HCT116 (cell line): ENCODE results near the gene SLC41A3. TPM values are rescaled to one million over a fixed set of nuclear protein-coding genes. Genes with fewer than 3 reads are reported as not detected.

ENCODE experiments used
- ATAC-seq: fragments of 200-7000 bp; cut with Tn5 transposase; 2 replicates; pipeline ENCODE4 v1.9.1; 2020; ENCODE audit warnings: mild to moderate bottlenecking, moderate library complexity
- BruUV-seq: library from RNA; stranded (reverse); fragments of 400-500 nt; replicated peaks from 2 replicates; lab custom pipeline; 2021; lab: Mats Ljungman, UMichigan
- CTCF ChIA-PET: fragments of 300-600 bp; sonication (Branson Sonifier 250); formaldehyde crosslinking; loops from one replicate; lab custom pipeline; 2021; ENCODE audit warnings: antibody characterized with exemption; lab: Charles Lee
- POLR2A ChIA-PET: fragments of 300-600, 350-600 bp; sonication (Branson Sonifier 250); formaldehyde crosslinking; loops from one replicate; lab custom pipeline; 2021; ENCODE audit warnings: antibody characterized with exemption; lab: Charles Lee
- RAD21 ChIA-PET, 2 experiments: fragments of 300-600 bp; sonication (Branson Sonifier 250); formaldehyde crosslinking; loops; one replicate each; lab custom pipeline; 2023; ENCODE audit warnings: low total read pairs in 2 of 2; ENCODE audit not compliant: uncharacterized antibody in 2 of 2, unreplicated experiment in 2 of 2, low non-redundant PET in 1 of 2; lab: Charles Lee
- DNase-seq: peaks from one replicate; pipeline ENCODE4 v3.0.0-alpha.2; 2010; ENCODE audit warnings: low read depth, low spot score
- H2AFZ ChIP-seq: fragments of 200-600 bp; shearing (Covaris generic), sonication (generic); 2 replicates; pipeline ENCODE4 v1.6.1; 2017; ENCODE audit warnings: low read depth, mixed run types, mixed read lengths, antibody characterized with exemption, low read length; ENCODE audit not compliant: poor library complexity, severe bottlenecking
- H3K27ac ChIP-seq: 2 replicates; pipeline ENCODE4 v1.5.1; 2012; ENCODE audit warnings: low read depth, low read length
- H3K27me3 ChIP-seq: fragments of 200-600 bp; sonication (generic); 2 replicates; pipeline ENCODE4 v1.6.1; 2016; ENCODE audit warnings: mixed run types, low read length, mixed read lengths; ENCODE audit not compliant: insufficient read depth
- H3K36me3 ChIP-seq, 2 experiments: fragments of 200-500 bp in 1 of 2; fragments of 200-600 bp in 1 of 2; sonication (Bioruptor generic) in 1 of 2; sonication (generic) in 1 of 2; 2 replicates each; pipeline versions ENCODE4 v1.5.1 to v1.6.1; 2014 to 2016; ENCODE audit warnings: low read length in 2 of 2, inconsistent platforms in 1 of 2, mixed read lengths in 1 of 2, mixed run types in 1 of 2; ENCODE audit not compliant: insufficient read depth in 2 of 2, control insufficient read depth in 1 of 2
- H3K4me1 ChIP-seq, 2 experiments: fragments of 200-600 bp in 1 of 2; sonication (generic) in 1 of 2; 2 replicates each; pipeline versions ENCODE4 v1.5.1 to v1.6.1; 2012 to 2017; ENCODE audit warnings: low read length in 2 of 2, inconsistent platforms in 1 of 2, mild to moderate bottlenecking in 1 of 2, mixed read lengths in 1 of 2, mixed run types in 1 of 2, moderate library complexity in 1 of 2; ENCODE audit not compliant: insufficient read depth in 2 of 2, control insufficient read depth in 1 of 2
- H3K4me2 ChIP-seq: fragments of 200-600 bp; sonication (generic); 2 replicates; pipeline ENCODE4 v1.6.1; 2017; ENCODE audit warnings: mixed run types, low read length, mixed read lengths
- H3K4me3 ChIP-seq, 2 experiments: fragments of 200-600 bp in 1 of 2; sonication (generic) in 1 of 2; replicated peaks in 1 of 2; 2 replicates each; pipeline ENCODE4 v1.5.1; 2011 to 2016; ENCODE audit warnings: low read length in 2 of 2, control low read depth in 1 of 2, low read depth in 1 of 2, mild to moderate bottlenecking in 1 of 2, mixed read lengths in 1 of 2, mixed run types in 1 of 2
- H3K79me2 ChIP-seq: fragments of 200-600 bp; sonication (generic); 2 replicates; pipeline ENCODE4 v1.6.1; 2017; ENCODE audit warnings: mild to moderate bottlenecking, mixed run types, low read length, moderate library complexity, mixed read lengths; ENCODE audit not compliant: insufficient read depth
- H3K9ac ChIP-seq: fragments of 200-600 bp; sonication (generic); 2 replicates; pipeline ENCODE4 v1.6.1; 2016; ENCODE audit warnings: low read length, mixed read lengths
- H3K9me2 ChIP-seq: fragments of 200-600 bp; sonication (generic), shearing (Covaris generic); 2 replicates; pipeline ENCODE4 v1.6.1; 2017; ENCODE audit warnings: mixed run types, mild to moderate bottlenecking, moderate library complexity; ENCODE audit not compliant: insufficient read depth
- H3K9me3 ChIP-seq, 2 experiments: fragments of 200-500 bp in 1 of 2; fragments of 200-600 bp in 1 of 2; sonication (Bioruptor generic) in 1 of 2; sonication (generic) in 1 of 2; 2 replicates each; pipeline ENCODE4 v1.6.1; 2014 to 2017; ENCODE audit warnings: low read length in 2 of 2, mixed read lengths in 2 of 2, inconsistent platforms in 1 of 2, low read depth in 1 of 2, mild to moderate bottlenecking in 1 of 2, mixed run types in 1 of 2, moderate library complexity in 1 of 2; ENCODE audit not compliant: control insufficient read depth in 1 of 2, insufficient read depth in 1 of 2
- H4K20me1 ChIP-seq: fragments of 200-600 bp; sonication (generic), shearing (Covaris generic); 2 replicates; pipeline ENCODE4 v1.6.1; 2017; ENCODE audit warnings: mixed run types, mild to moderate bottlenecking, moderate library complexity; ENCODE audit not compliant: insufficient read depth
- CBX3 ChIP-seq: IDR thresholded peaks from 2 replicates; pipeline ENCODE4 v1.6.1; 2012; ENCODE audit warnings: low read depth
- CEBPB ChIP-seq: IDR thresholded peaks from 2 replicates; pipeline ENCODE4 v1.6.1; 2012; ENCODE audit warnings: low read depth
- EGR1 ChIP-seq: IDR thresholded peaks from 2 replicates; pipeline ENCODE4 v1.6.1; 2012; ENCODE audit warnings: low read depth
- EZH2phosphoT487 ChIP-seq: fragments of 200-600 bp; IDR thresholded peaks from 2 replicates; pipeline ENCODE4 v1.6.1; 2018; ENCODE audit warnings: antibody characterized with exemption, borderline replicate concordance
- FOSL1 ChIP-seq: IDR thresholded peaks from 2 replicates; pipeline ENCODE4 v1.6.1; 2012; ENCODE audit warnings: low read depth
- POLR2A ChIP-seq: IDR thresholded peaks from 2 replicates; pipeline ENCODE4 v1.7.0; 2011; ENCODE audit warnings: borderline replicate concordance; ENCODE audit not compliant: insufficient read depth, insufficient read length; ENCODE audit errors: extremely low read depth
- POLR2AphosphoS5 ChIP-seq: IDR thresholded peaks from 2 replicates; pipeline ENCODE4 v1.6.1; 2011; ENCODE audit warnings: mild to moderate bottlenecking, low read depth, low read length, moderate library complexity
- RAD21 ChIP-seq: IDR thresholded peaks from 2 replicates; pipeline ENCODE4 v1.6.1; 2012; ENCODE audit warnings: low read depth, mild to moderate bottlenecking
- SIN3A ChIP-seq: IDR thresholded peaks from 2 replicates; pipeline ENCODE4 v1.6.1; 2012; ENCODE audit warnings: low read depth
- SP1 ChIP-seq: IDR thresholded peaks from 2 replicates; pipeline ENCODE4 v1.6.1; 2012; ENCODE audit warnings: low read depth
- SRF ChIP-seq: IDR thresholded peaks from 2 replicates; pipeline ENCODE4 v1.6.1; 2012; ENCODE audit warnings: low read depth
- YY1 ChIP-seq: IDR thresholded peaks from 2 replicates; pipeline ENCODE4 v1.6.1; 2011; ENCODE audit warnings: low read length, low read depth, moderate library complexity, mild to moderate bottlenecking; ENCODE audit not compliant: insufficient replicate concordance; ENCODE audit errors: extremely low read depth
- ZNF274 ChIP-seq: fragments of 200-500 bp; sonication (Bioruptor generic); IDR thresholded peaks from 2 replicates; pipeline ENCODE4 v1.6.1; 2014; ENCODE audit warnings: mild to moderate bottlenecking, low read depth, low read length, inconsistent platforms
- intact Hi-C: fragments of 100-400 bp; cut with micrococcal nuclease; formaldehyde crosslinking; loops from 2 replicates; pipeline ENCODE4 v1.10.0; 2022
- total RNA-seq: library from RNA; stranded (reverse); gene quantifications from one replicate; pipeline ENCODE4 v1.2.1, GENCODE V29; 2021; ENCODE audit not compliant: unreplicated experiment
- TF ChIP-seq, protein P1 (sequence below): IDR thresholded peaks from 2 replicates; pipeline ENCODE4 v1.6.1; 2011; ENCODE audit warnings: mild to moderate bottlenecking, low read length, moderate library complexity; ENCODE audit not compliant: insufficient replicate concordance; ENCODE audit errors: extremely low read depth
- TF ChIP-seq, protein P2 (sequence below): IDR thresholded peaks from 2 replicates; pipeline ENCODE4 v1.6.1; 2012

The SLC41A3 gene
- total RNA-seq, 1 experiment from 2014 or later, result 45.9 TPM

DNA sequence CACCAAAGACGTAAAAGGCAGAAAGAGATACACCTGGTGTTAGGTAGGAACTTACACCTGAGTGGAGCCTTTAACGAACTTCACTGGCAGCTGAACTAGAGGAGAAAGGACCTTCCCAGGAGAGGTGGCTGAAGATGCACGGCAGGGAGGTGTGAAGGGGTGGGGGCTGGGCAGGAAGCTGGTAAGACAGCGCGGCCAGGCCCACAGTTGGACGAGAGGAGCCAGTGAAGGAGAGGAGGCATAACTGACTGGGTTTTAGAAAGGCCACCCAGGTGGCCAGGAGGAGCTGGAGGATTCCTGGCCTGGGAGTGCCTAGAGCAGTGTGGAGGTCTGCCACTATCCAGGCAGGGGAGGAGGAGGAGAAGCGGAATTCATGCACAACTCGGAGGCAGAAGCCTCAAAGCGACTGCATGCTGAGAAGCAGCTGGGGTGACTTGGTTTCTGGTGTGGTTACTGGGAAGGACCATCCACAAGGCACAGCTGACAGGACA, 51.9 kb downstream of the SLC41A3 start:
- Histone ChIP-seq H3K9ac (no peak overlapping the region), H3K27me3 (no peaks in the 10 kb centered on the region), H4K20me1 (no peaks in the 10 kb centered on the region), H2AFZ (no peak overlapping the region), H3K4me3 (no peak overlapping the region), H3K9me2 (no peaks in the 10 kb centered on the region), H3K9me3 (peaks cover 7 to 11% of the 10 kb centered on the region in 2 experiments; a peak in 2 of 4 replicates), H3K27ac (no peak overlapping the region), H3K79me2 (no peaks in the 10 kb centered on the region), H3K4me1 (no peaks in the 10 kb centered on the region), H3K4me2 (no peak overlapping the region), H3K36me3 (0 out of 4 replicates have a peak, but pooled peaks cover 0 to 5% of the 10 kb centered on the region in 2 experiments)
- ATAC-seq, result no peak
- POLR2A ChIA-PET, result no interaction called here
- RAD21 ChIA-PET, result no interaction called here
- TF ChIP-seq CBX3 (no peak), EGR1 (no peak), SRF (no peak), YY1 (no peak), POLR2A (no peak), SP1 (no peak)
- TF ChIP-seq, protein P1, sequence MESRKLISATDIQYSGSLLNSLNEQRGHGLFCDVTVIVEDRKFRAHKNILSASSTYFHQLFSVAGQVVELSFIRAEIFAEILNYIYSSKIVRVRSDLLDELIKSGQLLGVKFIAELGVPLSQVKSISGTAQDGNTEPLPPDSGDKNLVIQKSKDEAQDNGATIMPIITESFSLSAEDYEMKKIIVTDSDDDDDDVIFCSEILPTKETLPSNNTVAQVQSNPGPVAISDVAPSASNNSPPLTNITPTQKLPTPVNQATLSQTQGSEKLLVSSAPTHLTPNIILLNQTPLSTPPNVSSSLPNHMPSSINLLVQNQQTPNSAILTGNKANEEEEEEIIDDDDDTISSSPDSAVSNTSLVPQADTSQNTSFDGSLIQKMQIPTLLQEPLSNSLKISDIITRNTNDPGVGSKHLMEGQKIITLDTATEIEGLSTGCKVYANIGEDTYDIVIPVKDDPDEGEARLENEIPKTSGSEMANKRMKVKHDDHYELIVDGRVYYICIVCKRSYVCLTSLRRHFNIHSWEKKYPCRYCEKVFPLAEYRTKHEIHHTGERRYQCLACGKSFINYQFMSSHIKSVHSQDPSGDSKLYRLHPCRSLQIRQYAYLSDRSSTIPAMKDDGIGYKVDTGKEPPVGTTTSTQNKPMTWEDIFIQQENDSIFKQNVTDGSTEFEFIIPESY, result no peak
- CTCF ChIA-PET, result no interaction called here
- no TSS peak for BruUV-seq
- no peak for DNase-seq
- intact Hi-C loops, result no loop called here

DNA sequence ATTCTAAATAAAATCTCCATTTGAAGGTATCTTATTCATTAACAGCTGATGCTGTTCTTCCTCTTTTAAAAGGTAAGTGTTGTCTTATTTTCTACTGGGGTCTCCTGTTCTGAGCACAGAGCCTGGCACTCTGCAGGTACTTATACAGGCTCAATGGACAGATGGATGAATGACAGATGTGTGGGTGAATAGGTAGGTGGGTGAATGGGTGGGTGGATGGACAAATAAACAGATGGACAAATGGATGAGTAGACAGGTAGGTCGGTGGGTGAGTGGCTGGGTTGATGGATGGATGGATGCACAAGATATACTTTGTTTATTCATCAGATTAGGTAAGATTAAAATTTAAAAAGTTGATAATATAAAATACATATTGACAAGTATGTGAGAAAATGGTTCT, 53.5 kb downstream of the SLC41A3 start:
- Histone ChIP-seq H3K27ac (no peak overlapping the region), H3K36me3 (0 out of 4 replicates have a peak, but pooled peaks cover 0 to 5% of the 10 kb centered on the region in 2 experiments), H3K4me3 (no peak overlapping the region), H3K9me3 (peaks cover 7 to 11% of the 10 kb centered on the region in 2 experiments; a peak in 2 of 4 replicates), H4K20me1 (no peaks in the 10 kb centered on the region), H3K79me2 (no peaks in the 10 kb centered on the region), H3K27me3 (no peaks in the 10 kb centered on the region), H3K9me2 (no peaks in the 10 kb centered on the region), H2AFZ (no peak overlapping the region), H3K4me1 (no peaks in the 10 kb centered on the region), H3K4me2 (no peak overlapping the region), H3K9ac (no peak overlapping the region)
- no TSS peak for BruUV-seq
- intact Hi-C loops, result no loop called here
- POLR2A ChIA-PET, result no interaction called here
- no peak for DNase-seq
- ATAC-seq, result no peak
- RAD21 ChIA-PET, result no interaction called here
- CTCF ChIA-PET, result no interaction called here
- TF ChIP-seq RAD21 (no peak), SRF (no peak), SIN3A (no peak), CEBPB (no peak), POLR2AphosphoS5 (no peak), FOSL1 (no peak), ZNF274 (no peak), EZH2phosphoT487 (no peak), SP1 (no peak), CBX3 (no peak), EGR1 (no peak), YY1 (no peak), POLR2A (no peak)
- TF ChIP-seq, protein P1, result no peak
- TF ChIP-seq, protein P2, sequence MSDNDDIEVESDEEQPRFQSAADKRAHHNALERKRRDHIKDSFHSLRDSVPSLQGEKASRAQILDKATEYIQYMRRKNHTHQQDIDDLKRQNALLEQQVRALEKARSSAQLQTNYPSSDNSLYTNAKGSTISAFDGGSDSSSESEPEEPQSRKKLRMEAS, result no peak
